ENCODE data around the gene RPTN.
A peak's percentile ranks its signal among the peaks of the same experiment; 100 is the strongest.
"Not testable (repeated sequence)": the region's sequence is repeated elsewhere in the genome, so short reads cannot be mapped to it uniquely, and the experiment has no call there.

Gene RPTN

GRCh38 chr1:152164517-152165136, 5.6 kb upstream of the RPTN start:
- DNase-seq, result no peak

GRCh38 chr1:152162792-152163463, 3.9 kb upstream of the RPTN start:
- no peak for DNase-seq

- DNase-seq, result no peak
Observed at GRCh38 chr1:152160576-152160975, 1.5 kb upstream of the RPTN start.

- no peak for DNase-seq
Observed at GRCh38 chr1:152153996-152154395, 5.0 kb downstream of the RPTN start.

GRCh38 chr1:152151646-152152045, 7.4 kb downstream of the RPTN start:
- no peak for DNase-seq

GRCh38 chr1:152148981-152149380, 10.0 kb downstream of the RPTN start:
- DNase-seq, result no peak

- DNase-seq, result no peak
Observed at GRCh38 chr1:152148051-152148450, 11.0 kb downstream of the RPTN start.

GRCh38 chr1:152145769-152146168, 13.3 kb downstream of the RPTN start:
- DNase-seq, result no peak

GRCh38 chr1:152144674-152145183, 14.3 kb downstream of the RPTN start:
- not testable (repeated sequence) for DNase-seq

GRCh38 chr1:152143150-152143887, 15.7 kb downstream of the RPTN start:
- peak; percentile 27 for DNase-seq

GRCh38 chr1:152141971-152142584, 16.9 kb downstream of the RPTN start:
- no peak for DNase-seq

- no peak for DNase-seq
Observed at GRCh38 chr1:152137215-152137614, 21.8 kb downstream of the RPTN start.

GRCh38 chr1:152130186-152130585, 28.8 kb downstream of the RPTN start:
- no peak for DNase-seq

GRCh38 chr1:152127673-152128072, 31.4 kb downstream of the RPTN start:
- no peak for DNase-seq

GRCh38 chr1:152125834-152126443, 33.1 kb downstream of the RPTN start:
- DNase-seq, result no peak

GRCh38 chr1:152118915-152119314, 40.1 kb downstream of the RPTN start:
- no peak for DNase-seq

GRCh38 chr1:152115344-152115743, 43.7 kb downstream of the RPTN start, which contains the start of gene TCHH:
TSS of gene TCHH (minus strand) at chr1:152115444. CDS start at chr1:152114080, 1,364 bp downstream.
- DNase-seq, result no peak

GRCh38 chr1:152112885-152113432, 46.1 kb downstream of the RPTN start:
- DNase-seq, result no peak

GRCh38 chr1:152112101-152112884, 46.7 kb downstream of the RPTN start:
- DNase-seq, result no peak

GRCh38 chr1:152111515-152111968, 47.5 kb downstream of the RPTN start:
- DNase-seq, result peak; percentile 26

GRCh38 chr1:152110860-152111514, 48.0 kb downstream of the RPTN start:
- peak; percentile 27 for DNase-seq

All from activated naive CD4-positive, alpha-beta T cell treated with Interleukin-2 at 50 U/mL for 16 hours (primary cell).